ENCODE measurements around the gene APOH. TPM values are rescaled to one million over a fixed set of nuclear protein-coding genes. Genes with fewer than 3 reads are reported as not detected.

APOH gene
- total and polyA plus RNA-seq, 2 of the 13 experiments (the other 11 are each of a cell fraction or from before 2014, with no cell fraction given), result 4,846 to 5,748 TPM

DNA sequence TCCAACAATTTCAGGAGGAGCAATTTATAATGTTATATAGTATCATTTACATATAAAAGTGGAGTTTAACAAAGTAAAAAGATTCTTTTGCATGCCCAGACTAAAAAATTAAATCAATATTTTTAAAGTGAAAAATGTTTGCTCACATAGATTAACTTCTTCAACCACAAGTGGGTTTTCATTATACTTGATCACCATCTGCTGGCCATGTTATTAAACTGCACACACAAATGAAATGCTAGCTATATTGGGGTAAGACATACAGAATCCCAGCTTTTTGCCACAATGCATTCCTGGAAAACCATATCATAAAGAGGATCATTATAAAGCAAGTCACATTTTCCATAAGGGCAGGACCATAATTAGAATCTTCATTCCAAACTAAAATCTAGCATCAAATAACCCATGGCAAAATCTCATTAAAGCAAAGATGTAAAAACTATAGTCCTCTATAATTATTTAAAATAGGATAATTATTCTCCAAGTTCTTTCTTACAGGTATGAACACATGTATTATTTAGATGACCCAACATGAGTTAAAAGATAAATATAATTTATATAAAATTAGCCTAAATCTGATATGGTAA is 63.6 kb downstream of the APOH start (continued):
- TF ChIP-seq, protein P1, sequence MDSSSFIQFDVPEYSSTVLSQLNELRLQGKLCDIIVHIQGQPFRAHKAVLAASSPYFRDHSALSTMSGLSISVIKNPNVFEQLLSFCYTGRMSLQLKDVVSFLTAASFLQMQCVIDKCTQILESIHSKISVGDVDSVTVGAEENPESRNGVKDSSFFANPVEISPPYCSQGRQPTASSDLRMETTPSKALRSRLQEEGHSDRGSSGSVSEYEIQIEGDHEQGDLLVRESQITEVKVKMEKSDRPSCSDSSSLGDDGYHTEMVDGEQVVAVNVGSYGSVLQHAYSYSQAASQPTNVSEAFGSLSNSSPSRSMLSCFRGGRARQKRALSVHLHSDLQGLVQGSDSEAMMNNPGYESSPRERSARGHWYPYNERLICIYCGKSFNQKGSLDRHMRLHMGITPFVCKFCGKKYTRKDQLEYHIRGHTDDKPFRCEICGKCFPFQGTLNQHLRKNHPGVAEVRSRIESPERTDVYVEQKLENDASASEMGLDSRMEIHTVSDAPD (CRISPR knock-in tag; IDR thresholded peaks at IDR 0.05), result no peak
- TF ChIP-seq STAG1 (CRISPR knock-in tag; IDR thresholded peaks at IDR 0.05) (peak; percentile 91), KDM4B (CRISPR knock-in tag; IDR thresholded peaks at IDR 0.05) (no peak), MAFG (CRISPR knock-in tag; IDR thresholded peaks at IDR 0.05) (no peak), GFI1 (CRISPR knock-in tag; IDR thresholded peaks at IDR 0.05; ENCODE audit: borderline replicate concordance) (no peak), ERF (CRISPR knock-in tag; IDR thresholded peaks at IDR 0.05) (no peak), ZNF75D (CRISPR knock-in tag; IDR thresholded peaks at IDR 0.05; ENCODE audit: borderline replicate concordance) (no peak), ZMYM2 (CRISPR knock-in tag; IDR thresholded peaks at IDR 0.05) (no peak), EHMT2 (IDR thresholded peaks at IDR 0.05; ENCODE audit: borderline replicate concordance, low read depth, low read length) (no peak), ZNF816 (CRISPR knock-in tag; IDR thresholded peaks at IDR 0.05; ENCODE audit: borderline replicate concordance) (0 out of 2 replicates have a peak, but pooled peaks have one; percentile 26), SMC3 (IDR thresholded peaks at IDR 0.05; ENCODE audit: low read length) (peak; percentile 84), ZBTB20 (CRISPR knock-in tag; IDR thresholded peaks at IDR 0.05; ENCODE audit: borderline replicate concordance, low read depth) (no peak), NCOA5 (CRISPR knock-in tag; IDR thresholded peaks at IDR 0.05) (no peak), ZNF253 (CRISPR knock-in tag; IDR thresholded peaks at IDR 0.05; ENCODE audit: borderline replicate concordance) (no peak), KAT7 (CRISPR knock-in tag; IDR thresholded peaks at IDR 0.05; ENCODE audit: borderline replicate concordance) (no peak)
- TF ChIP-seq, protein P2, sequence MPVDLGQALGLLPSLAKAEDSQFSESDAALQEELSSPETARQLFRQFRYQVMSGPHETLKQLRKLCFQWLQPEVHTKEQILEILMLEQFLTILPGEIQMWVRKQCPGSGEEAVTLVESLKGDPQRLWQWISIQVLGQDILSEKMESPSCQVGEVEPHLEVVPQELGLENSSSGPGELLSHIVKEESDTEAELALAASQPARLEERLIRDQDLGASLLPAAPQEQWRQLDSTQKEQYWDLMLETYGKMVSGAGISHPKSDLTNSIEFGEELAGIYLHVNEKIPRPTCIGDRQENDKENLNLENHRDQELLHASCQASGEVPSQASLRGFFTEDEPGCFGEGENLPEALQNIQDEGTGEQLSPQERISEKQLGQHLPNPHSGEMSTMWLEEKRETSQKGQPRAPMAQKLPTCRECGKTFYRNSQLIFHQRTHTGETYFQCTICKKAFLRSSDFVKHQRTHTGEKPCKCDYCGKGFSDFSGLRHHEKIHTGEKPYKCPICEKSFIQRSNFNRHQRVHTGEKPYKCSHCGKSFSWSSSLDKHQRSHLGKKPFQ (CRISPR knock-in tag; IDR thresholded peaks at IDR 0.05; ENCODE audit: insufficient replicate concordance), result no peak
- TF ChIP-seq, protein P3, sequence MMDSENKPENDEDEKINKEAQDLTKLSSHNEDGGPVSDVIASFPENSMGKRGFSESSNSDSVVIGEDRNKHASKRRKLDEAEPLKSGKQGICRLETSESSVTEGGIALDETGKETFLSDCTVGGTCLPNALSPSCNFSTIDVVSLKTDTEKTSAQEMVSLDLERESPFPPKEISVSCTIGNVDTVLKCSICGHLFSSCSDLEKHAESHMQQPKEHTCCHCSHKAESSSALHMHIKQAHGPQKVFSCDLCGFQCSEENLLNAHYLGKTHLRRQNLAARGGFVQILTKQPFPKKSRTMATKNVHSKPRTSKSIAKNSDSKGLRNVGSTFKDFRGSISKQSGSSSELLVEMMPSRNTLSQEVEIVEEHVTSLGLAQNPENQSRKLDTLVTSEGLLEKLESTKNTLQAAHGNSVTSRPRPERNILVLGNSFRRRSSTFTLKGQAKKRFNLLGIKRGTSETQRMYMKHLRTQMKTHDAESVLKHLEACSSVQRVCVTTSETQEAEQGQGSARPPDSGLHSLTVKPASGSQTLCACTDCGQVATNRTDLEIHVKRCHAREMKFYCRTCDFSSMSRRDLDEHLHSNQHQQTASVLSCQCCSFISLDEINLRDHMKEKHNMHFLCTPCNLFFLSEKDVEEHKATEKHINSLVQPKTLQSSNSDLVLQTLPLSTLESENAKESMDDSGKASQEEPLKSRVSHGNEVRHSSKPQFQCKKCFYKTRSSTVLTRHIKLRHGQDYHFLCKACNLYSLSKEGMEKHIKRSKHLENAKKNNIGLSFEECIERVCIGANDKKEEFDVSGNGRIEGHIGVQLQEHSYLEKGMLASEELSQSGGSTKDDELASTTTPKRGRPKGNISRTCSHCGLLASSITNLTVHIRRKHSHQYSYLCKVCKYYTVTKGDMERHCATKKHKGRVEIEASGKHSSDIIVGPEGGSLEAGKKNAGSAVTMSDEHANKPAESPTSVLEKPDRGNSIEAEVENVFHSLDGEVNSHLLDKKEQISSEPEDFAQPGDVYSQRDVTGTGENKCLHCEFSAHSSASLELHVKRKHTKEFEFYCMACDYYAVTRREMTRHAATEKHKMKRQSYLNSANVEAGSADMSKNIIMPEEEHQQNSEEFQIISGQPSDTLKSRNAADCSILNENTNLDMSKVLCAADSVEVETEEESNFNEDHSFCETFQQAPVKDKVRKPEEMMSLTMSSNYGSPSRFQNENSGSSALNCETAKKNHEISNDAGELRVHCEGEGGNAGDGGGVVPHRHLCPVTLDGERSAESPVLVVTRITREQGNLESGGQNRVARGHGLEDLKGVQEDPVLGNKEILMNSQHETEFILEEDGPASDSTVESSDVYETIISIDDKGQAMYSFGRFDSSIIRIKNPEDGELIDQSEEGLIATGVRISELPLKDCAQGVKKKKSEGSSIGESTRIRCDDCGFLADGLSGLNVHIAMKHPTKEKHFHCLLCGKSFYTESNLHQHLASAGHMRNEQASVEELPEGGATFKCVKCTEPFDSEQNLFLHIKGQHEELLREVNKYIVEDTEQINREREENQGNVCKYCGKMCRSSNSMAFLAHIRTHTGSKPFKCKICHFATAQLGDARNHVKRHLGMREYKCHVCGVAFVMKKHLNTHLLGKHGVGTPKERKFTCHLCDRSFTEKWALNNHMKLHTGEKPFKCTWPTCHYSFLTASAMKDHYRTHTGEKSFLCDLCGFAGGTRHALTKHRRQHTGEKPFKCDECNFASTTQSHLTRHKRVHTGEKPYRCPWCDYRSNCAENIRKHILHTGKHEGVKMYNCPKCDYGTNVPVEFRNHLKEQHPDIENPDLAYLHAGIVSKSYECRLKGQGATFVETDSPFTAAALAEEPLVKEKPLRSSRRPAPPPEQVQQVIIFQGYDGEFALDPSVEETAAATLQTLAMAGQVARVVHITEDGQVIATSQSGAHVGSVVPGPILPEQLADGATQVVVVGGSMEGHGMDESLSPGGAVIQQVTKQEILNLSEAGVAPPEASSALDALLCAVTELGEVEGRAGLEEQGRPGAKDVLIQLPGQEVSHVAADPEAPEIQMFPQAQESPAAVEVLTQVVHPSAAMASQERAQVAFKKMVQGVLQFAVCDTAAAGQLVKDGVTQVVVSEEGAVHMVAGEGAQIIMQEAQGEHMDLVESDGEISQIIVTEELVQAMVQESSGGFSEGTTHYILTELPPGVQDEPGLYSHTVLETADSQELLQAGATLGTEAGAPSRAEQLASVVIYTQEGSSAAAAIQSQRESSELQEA (CRISPR knock-in tag; IDR thresholded peaks at IDR 0.05; ENCODE audit: not compliant biosample characterization), result no peak
- TF ChIP-seq, protein P4, sequence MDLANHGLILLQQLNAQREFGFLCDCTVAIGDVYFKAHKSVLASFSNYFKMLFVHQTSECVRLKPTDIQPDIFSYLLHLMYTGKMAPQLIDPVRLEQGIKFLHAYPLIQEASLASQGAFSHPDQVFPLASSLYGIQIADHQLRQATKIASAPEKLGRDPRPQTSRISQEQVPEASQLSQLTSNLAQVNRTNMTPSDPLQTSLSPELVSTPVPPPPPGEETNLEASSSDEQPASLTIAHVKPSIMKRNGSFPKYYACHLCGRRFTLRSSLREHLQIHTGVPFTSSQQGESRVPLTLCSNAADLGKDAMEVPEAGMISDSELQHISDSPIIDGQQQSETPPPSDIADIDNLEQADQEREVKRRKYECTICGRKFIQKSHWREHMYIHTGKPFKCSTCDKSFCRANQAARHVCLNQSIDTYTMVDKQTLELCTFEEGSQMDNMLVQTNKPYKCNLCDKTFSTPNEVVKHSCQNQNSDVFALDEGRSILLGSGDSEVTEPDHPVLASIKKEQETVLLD (CRISPR knock-in tag; IDR thresholded peaks at IDR 0.05; ENCODE audit: low read depth), result no peak

Data from HepG2 (cell line).